Measurements from ENCODE around the gene NTF3.

The NTF3 gene

DNA sequence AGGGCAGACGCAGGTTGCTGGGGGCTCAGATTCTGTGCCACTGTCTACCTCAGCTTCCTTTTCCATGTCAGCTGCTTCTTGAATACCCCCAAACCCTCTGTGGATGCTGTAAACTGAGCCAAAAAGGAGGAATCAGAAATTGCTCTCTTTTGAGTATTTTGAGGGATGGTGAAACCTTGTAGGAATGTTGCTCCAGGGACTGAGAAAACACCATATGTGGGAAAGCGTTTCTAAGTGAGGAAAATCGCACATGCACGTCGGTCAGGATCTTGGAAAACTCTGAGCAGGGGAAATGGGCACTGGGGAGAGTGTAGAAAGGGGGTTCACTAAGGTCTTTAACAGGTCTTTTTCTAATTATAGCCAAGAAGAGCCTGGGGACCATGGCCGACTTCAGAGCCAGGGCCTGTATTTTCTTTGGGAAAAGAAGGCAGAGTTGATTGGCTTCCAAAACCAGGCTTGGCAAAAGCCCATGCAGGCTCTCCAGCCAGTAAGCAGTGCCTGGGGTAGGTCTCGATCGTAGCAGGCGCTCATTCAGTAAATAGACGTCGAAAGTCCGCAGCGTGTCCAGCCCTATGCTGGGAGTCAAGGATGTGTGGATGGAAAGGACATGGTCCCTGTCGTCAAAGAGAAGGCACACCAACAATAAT lies 58.0 kb downstream of the NTF3 start:
- no peak for DNase-seq

GRCh38 chr12:5492562-5492961 lies 60.7 kb downstream of the NTF3 start:
- no peak for DNase-seq

DNA sequence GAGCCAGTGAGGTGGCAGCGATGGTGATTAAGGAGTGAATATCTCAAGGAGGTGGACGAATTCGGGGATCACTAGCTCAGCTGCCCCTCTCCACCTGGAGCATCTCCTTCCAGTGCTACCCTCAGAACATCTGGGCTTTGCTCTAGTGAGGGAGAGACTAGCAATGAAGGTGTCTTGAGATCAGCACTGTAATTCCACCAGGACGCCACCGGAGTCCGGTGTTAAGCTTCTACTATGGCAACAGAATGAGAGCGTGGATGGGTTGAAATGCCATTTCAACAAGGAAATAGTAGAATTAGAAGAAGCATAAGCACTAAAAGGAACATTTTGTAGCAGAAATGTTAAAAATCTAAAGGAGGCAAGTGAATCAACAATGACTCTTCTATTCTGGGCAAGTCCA lies 61.1 kb downstream of the NTF3 start:
- DNase-seq = no peak

GRCh38 chr12:5494343-5494742 lies 62.4 kb downstream of the NTF3 start:
- DNase-seq = no peak

GRCh38 chr12:5497329-5498053 lies 65.6 kb downstream of the NTF3 start:
- no peak for DNase-seq

GRCh38 chr12:5498076-5498475 lies 66.2 kb downstream of the NTF3 start:
- DNase-seq = no peak

DNA sequence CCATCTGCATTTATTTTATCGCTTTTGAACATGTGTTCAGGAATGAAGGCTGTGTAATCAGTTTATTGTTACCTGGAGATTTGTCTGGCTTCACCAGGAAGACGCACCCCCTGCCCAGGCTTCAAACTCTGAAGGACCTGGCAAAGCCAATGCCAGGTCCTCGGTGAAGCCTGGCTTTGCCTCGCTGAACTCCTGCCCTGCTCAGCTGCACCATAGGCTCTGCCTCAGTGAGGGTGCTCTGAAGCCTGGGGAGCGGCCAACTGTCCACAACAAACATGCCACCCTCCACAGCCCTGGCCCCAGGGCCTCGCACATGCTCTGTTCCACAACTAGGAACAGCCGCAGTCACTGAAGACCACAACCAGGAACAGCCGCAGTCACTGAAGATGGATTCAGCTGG lies 66.9 kb downstream of the NTF3 start:
- no peak for DNase-seq

- DNase-seq = no peak
Observed at GRCh38 chr12:5499566-5500330, 67.8 kb downstream of the NTF3 start.

- no peak for DNase-seq
Observed at GRCh38 chr12:5500331-5500659, 68.4 kb downstream of the NTF3 start.

- no peak for DNase-seq
Observed at GRCh38 chr12:5503774-5504173, 71.9 kb downstream of the NTF3 start.

DNA sequence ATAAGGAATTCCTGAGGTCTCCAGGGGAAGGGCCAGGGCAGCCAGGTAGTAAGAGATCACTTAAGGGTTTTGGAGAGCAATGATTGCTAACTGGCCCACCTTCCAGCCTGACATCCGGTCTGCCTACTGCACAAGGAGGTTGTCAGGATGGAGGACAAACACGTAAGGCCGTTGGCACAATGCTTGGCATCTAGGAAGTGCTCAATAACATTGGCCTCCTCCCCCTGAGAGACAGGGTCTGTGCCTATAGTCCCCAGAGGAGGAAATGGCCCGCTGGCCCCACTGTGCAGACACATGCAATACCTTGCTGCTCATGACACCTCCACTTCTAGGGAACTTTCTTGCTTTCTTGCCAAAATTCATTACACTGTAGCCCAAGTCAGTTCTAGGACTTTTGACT lies 73.2 kb downstream of the NTF3 start:
- no peak for DNase-seq

DNA sequence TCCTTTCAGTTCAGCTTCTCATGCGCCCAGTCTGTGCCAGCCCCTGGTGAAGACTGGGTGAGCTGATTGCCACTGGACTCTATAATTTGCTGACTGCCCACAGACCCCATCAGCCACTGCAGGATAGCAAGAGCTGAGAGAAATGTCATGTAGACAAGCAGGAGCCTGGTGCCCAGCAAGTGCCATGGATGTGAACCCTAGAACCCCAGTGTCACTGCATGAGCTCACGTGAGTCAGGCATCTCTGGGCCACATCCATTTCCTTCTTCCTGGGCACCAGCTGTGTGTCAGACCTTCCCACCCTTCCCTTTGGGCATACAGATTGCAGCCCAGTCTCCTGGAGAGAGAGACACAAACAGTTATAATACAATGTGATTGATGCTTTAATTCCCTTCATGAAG lies 73.8 kb downstream of the NTF3 start:
- DNase-seq = no peak

- DNase-seq = no peak
Observed at GRCh38 chr12:5506295-5506694, 74.4 kb downstream of the NTF3 start.

DNA sequence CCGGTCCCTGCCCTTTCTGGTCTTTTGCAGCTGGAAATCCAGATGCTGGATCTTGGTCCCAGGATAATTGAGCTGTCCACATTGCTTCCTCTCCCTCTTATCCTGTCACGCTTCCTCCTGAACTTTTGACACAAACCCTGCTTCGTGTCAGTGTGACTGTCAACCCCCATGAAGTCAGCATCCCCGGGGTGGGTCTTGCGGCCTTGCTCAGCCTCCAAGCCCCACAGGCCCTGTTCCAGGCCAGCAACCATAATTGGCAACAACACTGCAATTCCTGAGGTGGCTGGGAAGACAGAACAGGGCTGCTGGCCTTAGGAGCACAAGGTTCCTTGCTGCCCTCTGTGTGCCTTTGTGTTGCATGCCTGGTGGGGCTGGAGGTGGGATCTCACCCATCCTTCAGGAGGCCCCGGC lies 74.9 kb downstream of the NTF3 start:
- DNase-seq = no peak

DNA sequence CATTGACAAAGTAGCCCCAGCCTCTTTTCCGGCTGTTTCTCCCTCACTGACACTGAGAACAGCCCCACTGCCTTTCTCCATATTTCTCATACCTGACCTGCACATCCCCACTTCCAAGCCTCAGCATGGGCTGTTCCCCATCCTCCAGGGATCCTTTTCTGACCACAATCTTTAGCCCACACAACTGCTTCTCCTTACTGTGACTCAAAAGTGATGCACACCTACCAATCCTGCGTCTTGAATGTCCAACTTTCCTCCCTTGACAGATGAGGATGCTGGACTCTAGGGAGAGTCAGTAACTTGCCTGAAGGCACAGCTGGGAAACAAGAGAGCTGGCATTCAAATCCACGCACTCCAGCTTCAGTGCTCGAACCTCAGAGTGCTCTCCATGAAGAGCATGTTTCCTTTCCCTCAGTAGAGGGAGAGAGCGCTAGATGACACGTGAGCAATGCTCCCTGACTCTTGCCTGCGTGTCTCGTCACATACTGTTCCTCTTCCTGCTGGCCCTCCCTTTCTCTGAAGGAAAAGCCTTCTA lies 75.6 kb downstream of the NTF3 start:
- no peak for DNase-seq

GRCh38 chr12:5507944-5508343 lies 76.0 kb downstream of the NTF3 start:
- no peak for DNase-seq

DNA sequence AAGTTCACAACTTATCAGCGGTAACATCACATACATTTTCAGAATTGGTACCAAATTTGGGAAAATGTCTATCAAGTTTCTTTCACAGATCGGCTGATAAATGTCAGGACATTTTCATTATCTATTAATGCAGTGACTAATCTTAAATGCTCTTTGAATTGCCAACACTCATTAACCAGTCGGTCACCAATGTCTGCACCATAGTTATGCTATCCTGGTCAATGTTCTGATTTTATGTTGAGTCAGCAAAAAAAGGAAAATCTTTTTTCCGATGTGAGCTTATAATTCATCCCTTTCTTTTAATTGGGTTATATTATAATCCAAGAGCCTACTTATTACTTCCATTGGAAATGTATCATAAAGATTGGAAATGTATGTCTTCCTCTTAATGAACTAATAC lies 77.2 kb downstream of the NTF3 start:
- DNase-seq = no peak

DNA sequence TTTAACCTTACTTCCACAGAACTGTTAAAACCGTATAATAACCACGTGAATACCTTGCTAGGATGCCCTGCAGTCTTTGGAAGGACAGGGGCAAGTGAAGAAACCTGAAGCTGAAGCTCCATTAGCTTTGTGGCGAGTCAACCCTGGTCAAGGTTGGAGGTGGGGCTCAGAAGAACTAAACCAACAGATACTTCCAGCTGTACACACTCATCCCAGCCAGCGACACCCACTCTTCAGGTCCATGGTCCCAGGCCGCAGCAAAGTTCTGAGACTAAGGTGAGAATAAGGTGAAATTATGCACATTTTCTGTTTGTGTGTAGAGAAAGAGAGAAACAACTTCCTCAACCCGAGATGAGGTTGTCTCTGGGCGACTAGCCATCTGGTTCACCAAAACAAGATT lies 77.6 kb downstream of the NTF3 start:
- DNase-seq = no peak

DNA sequence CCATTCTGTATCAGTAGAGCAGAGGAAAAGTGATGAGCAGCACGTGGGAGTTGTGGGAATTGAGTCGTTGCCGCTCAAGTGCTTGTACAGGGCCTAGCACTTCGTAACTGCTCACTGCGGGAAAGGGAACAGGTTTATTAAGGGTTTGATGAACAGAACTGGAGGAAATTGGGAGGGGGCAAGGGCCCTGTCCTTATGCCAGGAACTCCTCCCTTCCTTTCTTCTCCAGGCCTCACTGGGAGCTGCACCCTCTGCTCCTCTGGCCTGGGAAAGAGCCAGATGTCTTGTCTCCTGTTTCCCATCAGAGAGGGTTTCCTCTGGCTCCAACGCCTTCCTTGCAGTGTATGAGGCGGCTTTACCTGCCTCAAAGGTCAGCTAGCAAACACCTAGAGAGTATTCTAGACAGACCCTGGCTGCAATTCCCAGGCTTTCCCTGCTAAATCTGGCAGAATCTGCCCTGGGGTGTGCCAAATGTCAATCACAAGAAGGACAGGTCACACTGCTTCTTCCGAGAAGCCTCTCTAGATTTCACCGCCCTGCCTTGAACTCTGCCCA lies 78.4 kb downstream of the NTF3 start:
- DNase-seq = no peak

GRCh38 chr12:5511256-5511643 lies 79.3 kb downstream of the NTF3 start:
- DNase-seq = no peak

GRCh38 chr12:5511644-5512600 lies 80.0 kb downstream of the NTF3 start:
- peak; percentile 39 for DNase-seq

DNA sequence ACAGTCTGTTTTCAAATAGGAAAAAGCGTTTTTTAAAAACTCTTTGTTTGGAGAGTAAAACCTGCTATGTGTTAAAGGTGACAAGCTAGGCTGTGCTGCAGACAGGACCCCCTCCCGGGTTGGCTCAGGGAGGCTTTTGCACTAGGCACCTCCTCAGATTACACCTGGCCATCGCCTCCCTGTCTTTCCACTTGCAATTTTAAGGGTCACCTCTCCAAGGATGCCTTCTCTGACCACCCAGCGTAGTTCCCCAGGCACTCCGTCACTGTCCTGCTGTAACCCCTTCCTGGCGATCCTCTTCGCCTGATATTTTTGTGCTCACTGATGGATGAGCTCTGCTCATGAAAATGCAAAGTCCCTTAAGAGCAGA lies 80.7 kb downstream of the NTF3 start:
- no peak for DNase-seq

- DNase-seq = no peak
Observed at GRCh38 chr12:5513406-5513805, 81.5 kb downstream of the NTF3 start.

Measured in stimulated activated CD4-positive, alpha-beta T cell treated with anti-CD3 and anti-CD28 coated beads, Interleukin-15, amount 100 ng/mL, for 24 hours (primary cell).